Epithelial cell of esophagus (primary cell): ENCODE results near the gene DDX24.

Source experiments
- DNase-seq: peaks from one replicate; pipeline ENCODE4 v3.0.0; 2010; ENCODE audit warnings: low read depth
- H3K4me3 ChIP-seq: 2 replicates; pipeline ENCODE4 v1.5.1; 2011; ENCODE audit warnings: mild to moderate bottlenecking, low read length, control low read depth
- TF ChIP-seq, protein P1 (sequence below): IDR thresholded peaks from 2 replicates; pipeline ENCODE4 v1.5.1; 2011; ENCODE audit warnings: low read depth, mild to moderate bottlenecking, low read length, control low read depth, inconsistent platforms; ENCODE audit not compliant: insufficient read depth; ENCODE audit errors: missing control alignments

The DDX24 gene

GRCh38 chr14:94031161-94031882, 49.7 kb downstream of the DDX24 start:
- no peak overlapping the region for H3K4me3 ChIP-seq
- TF ChIP-seq, protein P1, sequence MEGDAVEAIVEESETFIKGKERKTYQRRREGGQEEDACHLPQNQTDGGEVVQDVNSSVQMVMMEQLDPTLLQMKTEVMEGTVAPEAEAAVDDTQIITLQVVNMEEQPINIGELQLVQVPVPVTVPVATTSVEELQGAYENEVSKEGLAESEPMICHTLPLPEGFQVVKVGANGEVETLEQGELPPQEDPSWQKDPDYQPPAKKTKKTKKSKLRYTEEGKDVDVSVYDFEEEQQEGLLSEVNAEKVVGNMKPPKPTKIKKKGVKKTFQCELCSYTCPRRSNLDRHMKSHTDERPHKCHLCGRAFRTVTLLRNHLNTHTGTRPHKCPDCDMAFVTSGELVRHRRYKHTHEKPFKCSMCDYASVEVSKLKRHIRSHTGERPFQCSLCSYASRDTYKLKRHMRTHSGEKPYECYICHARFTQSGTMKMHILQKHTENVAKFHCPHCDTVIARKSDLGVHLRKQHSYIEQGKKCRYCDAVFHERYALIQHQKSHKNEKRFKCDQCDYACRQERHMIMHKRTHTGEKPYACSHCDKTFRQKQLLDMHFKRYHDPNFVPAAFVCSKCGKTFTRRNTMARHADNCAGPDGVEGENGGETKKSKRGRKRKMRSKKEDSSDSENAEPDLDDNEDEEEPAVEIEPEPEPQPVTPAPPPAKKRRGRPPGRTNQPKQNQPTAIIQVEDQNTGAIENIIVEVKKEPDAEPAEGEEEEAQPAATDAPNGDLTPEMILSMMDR = no peak
- no peak for DNase-seq

GRCh38 chr14:94030571-94030970, 50.4 kb downstream of the DDX24 start:
- TF ChIP-seq, protein P1 = no peak
- H3K4me3 ChIP-seq = no peak overlapping the region
- no peak for DNase-seq

GRCh38 chr14:94029671-94030203, 51.3 kb downstream of the DDX24 start:
- TF ChIP-seq, protein P1 = no peak
- no peak overlapping the region for H3K4me3 ChIP-seq
- DNase-seq = peak; percentile 46

GRCh38 chr14:94029265-94029664, 51.7 kb downstream of the DDX24 start:
- TF ChIP-seq, protein P1 = no peak

GRCh38 chr14:94028450-94028826, 52.6 kb downstream of the DDX24 start:
- TF ChIP-seq, protein P1 = no peak
- H3K4me3 ChIP-seq = no peak overlapping the region
- peak; percentile 78 for DNase-seq

More at GRCh38 chr14:94029265-94029664, 51.7 kb downstream of the DDX24 start:
- no peak for DNase-seq
- no peak overlapping the region for H3K4me3 ChIP-seq

DNA sequence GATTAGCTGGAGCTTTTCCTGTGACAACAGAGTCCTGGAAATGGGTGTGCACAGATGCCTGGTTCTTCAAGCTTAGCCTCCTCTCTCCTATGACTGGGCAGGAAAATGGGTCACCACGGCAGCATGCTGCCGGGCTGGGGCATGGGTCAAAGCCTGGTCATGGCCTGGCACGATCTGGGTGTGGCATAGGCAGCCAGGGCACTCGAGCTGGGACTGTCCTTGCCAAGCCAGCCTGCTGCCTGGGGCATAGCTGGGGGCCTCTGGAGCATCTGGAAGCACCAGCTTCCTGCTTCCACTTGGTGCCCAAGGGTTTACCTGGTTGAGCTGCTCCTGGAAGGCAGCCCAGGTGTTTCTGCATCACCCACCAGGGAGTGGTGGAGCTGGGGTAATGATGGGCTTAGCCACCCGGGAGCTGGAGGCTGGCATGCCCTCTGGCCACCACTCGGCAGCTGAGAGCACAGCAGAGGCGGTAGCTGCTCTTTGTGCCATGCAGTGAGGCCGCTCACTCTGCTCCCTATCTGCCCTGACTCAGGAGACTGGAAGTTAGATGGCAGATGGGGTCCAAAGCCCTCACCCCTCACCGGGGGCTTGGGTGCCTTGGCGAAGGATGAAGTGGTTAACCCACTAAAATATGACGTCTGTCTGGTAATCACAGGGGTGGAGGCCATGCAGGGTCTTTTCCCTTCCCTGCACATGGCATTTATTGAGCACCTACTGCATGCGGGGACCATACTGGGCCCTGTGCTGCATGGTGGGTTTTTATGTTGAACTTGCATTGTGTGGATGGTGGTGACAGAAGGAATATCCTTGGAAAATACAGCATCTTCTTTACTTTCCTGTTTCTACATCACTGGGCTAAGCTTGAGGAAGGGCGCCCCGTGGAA, 53.2 kb downstream of the DDX24 start:
- no peak overlapping the region for H3K4me3 ChIP-seq
- peak; percentile 52 for DNase-seq
- TF ChIP-seq, protein P1 = no peak
